Adrenal gland (tissue), 12 donors: ENCODE data around the gene CST2. TPM values are rescaled to one million over a fixed set of nuclear protein-coding genes. Genes with fewer than 3 reads are reported as not detected.

Experiments used
- DNase-seq, 7 donors: peaks; one replicate each; pipeline ENCODE4 v3.0.0-alpha.2; 2019 to 2020
- H3K27ac ChIP-seq, 5 donors: fragments of 200-600 bp; sonication (generic) in 4 of 5; 1 replicate in 3 of 5; 2 replicates in 2 of 5; pipeline versions ENCODE4 v1.5.1 to v1.8.0; 2016 to 2020; ENCODE audit warnings: mild to moderate bottlenecking in 1 of 5
- H3K27me3 ChIP-seq: fragments of 200-600 bp; 2 replicates; pipeline ENCODE4 v1.8.0; 2021
- H3K36me3 ChIP-seq, 2 donors: fragments of 200-600 bp; replicated peaks in 1 of 2; 1 replicate in 1 of 2; 2 replicates in 1 of 2; pipeline versions ENCODE4 v1.5.1 to v1.8.0; 2018 to 2022
- H3K4me1 ChIP-seq, 2 donors: fragments of 200-600 bp; replicated peaks in 1 of 2; 1 replicate in 1 of 2; 2 replicates in 1 of 2; pipeline versions ENCODE4 v1.5.1 to v1.8.0; 2018 to 2021
- H3K4me3 ChIP-seq, 4 donors: fragments of 200-600 bp; sonication (generic) in 3 of 4; one replicate each; pipeline ENCODE4 v1.5.1; 2016 to 2018
- H3K9me3 ChIP-seq, 3 donors: fragments of 200-600 bp; sonication (generic) in 1 of 3; replicated peaks in 1 of 3; 1 replicate in 2 of 3; 2 replicates in 1 of 3; pipeline versions ENCODE4 v1.5.1 to v1.8.0; 2016 to 2021
- CTCF ChIP-seq, 6 experiments: fragments of 450-650 bp in 4 of 6; fragments of 200-600 bp in 2 of 6; sonication (generic) in 1 of 6; IDR thresholded peaks; 1 replicate in 5 of 6; 2 replicates in 1 of 6; pipeline versions ENCODE4 v1.5.1 to v1.8.0; 2016 to 2021; ENCODE audit warnings: antibody characterized with exemption in 6 of 6, mild to moderate bottlenecking in 2 of 6, moderate library complexity in 1 of 6
- POLR2A ChIP-seq, 2 donors: fragments of 450-650 bp; IDR thresholded peaks; one replicate each; pipeline ENCODE4 v1.6.1; 2017; ENCODE audit warnings: antibody characterized with exemption in 2 of 2, mild to moderate bottlenecking in 2 of 2, moderate library complexity in 1 of 2
- WGBS, 4 donors: extraction: QIAGEN DNeasy Blood & Tissue Kit in 2 of 4; methylation state at CpG; one replicate each; pipeline versions ENCODE4 v1.1.5 to v1.1.7; 2013 to 2017; 5-methylcytosine and 5-hydroxymethylcytosine counted together
- intact Hi-C, 2 donors: fragments of 100-400 bp; cut with DNase I; formaldehyde crosslinking; loops; one replicate each; pipeline versions ENCODE4 v1.14.1 to v1.15.0; 2022 to 2023
- polyA plus RNA-seq, 3 donors: library from polyadenylated mRNA; stranded (reverse); fragments of 200-250 nt in 2 of 3; fragments of 350-450 nt in 1 of 3; fragmentation: Illumina TruSeq in 1 of 3; extraction: RNeasy Lipid Tissue Mini Kit (QIAGEN cat#74804) in 1 of 3; gene quantifications; one replicate each; pipeline ENCODE4 v1.2.3, GENCODE V29; 2013 to 2014
- total RNA-seq, 9 donors: library from RNA; depleted of rRNA in 4 of 9; stranded (reverse); fragments of >200 nt in 4 of 9; fragments of 120-200 nt in 1 of 9; fragmentation: NEBNext Ultra II Directional in 1 of 9; extraction: Animal tissue kit (Norgen Biotek cat#: 25700) in 1 of 9; gene quantifications; one replicate each; pipeline versions ENCODE4 v1.1.0 to v1.2.4, GENCODE V29; 2013 to 2023
- donor health status: healthy with polysubstance abuse.
- donor health status: Bipolar disorder and iron deficiency.
- donor health status: DM: yes; HTN: yes; CAD: no.
- donor health status: DM: no; HTN: no; CAD: no.
- donor health status: DM: no; HTN: no; CAD: no.
- donor health status: DM: yes; HTN: yes; CAD: no.

Gene CST2
- total and polyA plus RNA-seq, 12 donors: 1.3 to 94.3 (median 4.8) TPM; not detected in 3

GRCh38 chr20:23873370-23874015, 47.0 kb upstream of the CST2 start:
- 28 to 35% (median 31%) methylated on average over 3 of the region's 3 CpGs for WGBS, 4 donors
- no peaks in the 10 kb centered on the region for H3K36me3 ChIP-seq
- H3K27ac ChIP-seq: no peak overlapping the region
- H3K9me3 ChIP-seq: no peaks in the 10 kb centered on the region
- H3K4me3 ChIP-seq: no peak overlapping the region
- peaks cover 5% of the 10 kb centered on the region for H3K27me3 ChIP-seq
- no peaks in the 10 kb centered on the region for H3K4me1 ChIP-seq
- no peak for TF ChIP-seq POLR2A (IDR thresholded peaks at IDR 0.05)
- no peak for TF ChIP-seq CTCF (IDR thresholded peaks at IDR 0.05)
- DNase-seq: no peak
- intact Hi-C loops: no loop called here

GRCh38 chr20:23872065-23872464, 45.5 kb upstream of the CST2 start:
- intact Hi-C loops: no loop called here
- Histone ChIP-seq H3K9me3 (no peaks in the 10 kb centered on the region), H3K27me3 (peaks cover 5% of the 10 kb centered on the region), H3K27ac (no peak overlapping the region), H3K36me3 (no peaks in the 10 kb centered on the region), H3K4me3 (no peak overlapping the region), H3K4me1 (no peaks in the 10 kb centered on the region)
- WGBS, 4 donors: 77 to 96% (median 83%) methylated on average over 1 of the region's 1 CpG
- no peak for TF ChIP-seq CTCF (IDR thresholded peaks at IDR 0.05)
- DNase-seq: no peak

GRCh38 chr20:23870461-23870860, 43.9 kb upstream of the CST2 start:
- Histone ChIP-seq H3K4me3 (no peak overlapping the region), H3K9me3 (no peaks in the 10 kb centered on the region), H3K27me3 (peaks cover 5% of the 10 kb centered on the region), H3K36me3 (no peaks in the 10 kb centered on the region), H3K27ac (no peak overlapping the region), H3K4me1 (no peaks in the 10 kb centered on the region)
- DNase-seq: no peak
- TF ChIP-seq POLR2A (IDR thresholded peaks at IDR 0.05) (no peak), CTCF (IDR thresholded peaks at IDR 0.05) (no peak)
- WGBS, 4 donors: 20 to 31% (median 23%) methylated on average over 4 of the region's 4 CpGs
- intact Hi-C loops: no loop called here

- no peaks in the 10 kb centered on the region for H3K9me3 ChIP-seq
- H3K36me3 ChIP-seq: no peaks in the 10 kb centered on the region
- H3K27ac ChIP-seq: no peak overlapping the region
- no peak for DNase-seq
- intact Hi-C loops: no loop called here
- H3K27me3 ChIP-seq: peaks cover 5% of the 10 kb centered on the region
- no peak overlapping the region for H3K4me3 ChIP-seq
- 62 to 66% (median 64%) methylated on average over 2 of the region's 2 CpGs for WGBS, 4 donors
- no peaks in the 10 kb centered on the region for H3K4me1 ChIP-seq
- TF ChIP-seq POLR2A (IDR thresholded peaks at IDR 0.05) (no peak), CTCF (IDR thresholded peaks at IDR 0.05) (no peak)
These were observed 43.0 kb upstream of the CST2 start for GRCh38 chr20:23869520-23869919.
